HEK293T (cell line): ENCODE data around the gene CWH43.

Source experiments
- BHLHE40 ChIP-seq: fragments of 450-650 bp; IDR thresholded peaks from 2 replicates; pipeline ENCODE4 v1.6.1; 2016; ENCODE audit warnings: mild to moderate bottlenecking, moderate library complexity, borderline replicate concordance
- FOXA1 ChIP-seq: fragments of 450-650 bp; IDR thresholded peaks from 2 replicates; pipeline ENCODE4 v1.6.1; 2016; ENCODE audit warnings: mild to moderate bottlenecking
- FOXM1 ChIP-seq: fragments of 450-650 bp; IDR thresholded peaks from 2 replicates; pipeline ENCODE4 v1.6.1; 2017; ENCODE audit warnings: mild to moderate bottlenecking, borderline replicate concordance
- LEF1 ChIP-seq: fragments of 450-650 bp; IDR thresholded peaks from 2 replicates; pipeline ENCODE4 v1.6.1; 2017; ENCODE audit warnings: mild to moderate bottlenecking, borderline replicate concordance
- NFRKB ChIP-seq: fragments of 450-650 bp; IDR thresholded peaks from 2 replicates; pipeline ENCODE4 v1.6.1; 2016; ENCODE audit warnings: mild to moderate bottlenecking, moderate library complexity
- PKNOX1 ChIP-seq: fragments of 450-650 bp; IDR thresholded peaks from 2 replicates; pipeline ENCODE4 v1.6.1; 2016
- SP1 ChIP-seq: fragments of 450-650 bp; IDR thresholded peaks from 2 replicates; pipeline ENCODE4 v1.6.1; 2017
- SUZ12 ChIP-seq: fragments of 450-650 bp; IDR thresholded peaks from 2 replicates; pipeline ENCODE4 v1.6.1; 2016; ENCODE audit warnings: mild to moderate bottlenecking
- ZNF384 ChIP-seq: fragments of 450-650 bp; IDR thresholded peaks from 2 replicates; pipeline ENCODE4 v1.6.1; 2016

- TF ChIP-seq PKNOX1 (no peak), FOXM1 (no peak), ZNF384 (no peak), BHLHE40 (no peak), NFRKB (no peak), SP1 (no peak), SUZ12 (no peak), FOXA1 (no peak), LEF1 (no peak)
Measured at GRCh38 chr4:49002931-49003330, 16.9 kb downstream of the CWH43 start.
